Fibroblast of lung (primary cell): ENCODE results near the gene RNF215. TPM values are rescaled to one million over a fixed set of nuclear protein-coding genes. Genes with fewer than 3 reads are reported as not detected.

ENCODE experiments used
- DNase-seq, 2 donors: peaks; one replicate each; pipeline versions ENCODE4 v3.0.0 to v3.0.0-alpha.2; 2010; ENCODE audit warnings: low read depth in 2 of 2
- H2AFZ ChIP-seq: 2 replicates; pipeline ENCODE4 v1.5.1; 2012; ENCODE audit warnings: low read length, control low read depth, inconsistent platforms
- H3K27ac ChIP-seq: 2 replicates; pipeline ENCODE4 v1.5.1; 2011; ENCODE audit warnings: low read length, control low read depth; ENCODE audit not compliant: insufficient read depth
- H3K27me3 ChIP-seq: 2 replicates; pipeline ENCODE4 v1.5.1; 2011; ENCODE audit warnings: mild to moderate bottlenecking, low read length; ENCODE audit not compliant: control insufficient read depth, insufficient read depth
- H3K36me3 ChIP-seq: 2 replicates; pipeline ENCODE4 v1.5.1; 2011; ENCODE audit warnings: low read length; ENCODE audit not compliant: control insufficient read depth, insufficient read depth
- H3K4me1 ChIP-seq: 2 replicates; pipeline ENCODE4 v1.5.1; 2011; ENCODE audit warnings: low read length; ENCODE audit not compliant: control insufficient read depth, insufficient read depth; ENCODE audit errors: extremely low read depth
- H3K4me2 ChIP-seq: 2 replicates; pipeline ENCODE4 v1.5.1; 2011; ENCODE audit warnings: low read length, control low read depth; ENCODE audit not compliant: insufficient read depth; ENCODE audit errors: extremely low read depth
- H3K4me3 ChIP-seq, 4 experiments: fragments of 200-600 bp in 1 of 4; sonication (generic) in 1 of 4; replicated peaks in 1 of 4; 2 replicates each; pipeline ENCODE4 v1.5.1; 2011 to 2016; ENCODE audit warnings: low read length in 4 of 4, low read depth in 3 of 4, mild to moderate bottlenecking in 3 of 4, control low read depth in 2 of 4, inconsistent platforms in 1 of 4, mixed read lengths in 1 of 4; ENCODE audit not compliant: insufficient read depth in 1 of 4; ENCODE audit errors: control extremely low read depth in 1 of 4
- H3K79me2 ChIP-seq: 2 replicates; pipeline ENCODE4 v1.5.1; 2012; ENCODE audit warnings: mild to moderate bottlenecking, low read length, inconsistent platforms; ENCODE audit not compliant: control insufficient read depth, insufficient read depth
- H3K9ac ChIP-seq: 2 replicates; pipeline ENCODE4 v1.5.1; 2011; ENCODE audit warnings: mild to moderate bottlenecking, low read length, control low read depth; ENCODE audit not compliant: insufficient read depth
- H3K9me3 ChIP-seq: 2 replicates; pipeline ENCODE4 v1.5.1; 2012; ENCODE audit warnings: low read depth, low read length; ENCODE audit not compliant: control insufficient read depth, insufficient read depth
- H4K20me1 ChIP-seq: 2 replicates; pipeline ENCODE4 v1.5.1; 2011; ENCODE audit warnings: low read length; ENCODE audit not compliant: control insufficient read depth, insufficient read depth; ENCODE audit errors: extremely low read depth
- EZH2 ChIP-seq: IDR thresholded peaks from 2 replicates; pipeline ENCODE4 v1.5.1; 2012; ENCODE audit warnings: low read length, control low read depth, mild to moderate bottlenecking; ENCODE audit errors: missing control alignments
- polyA plus RNA-seq, 2 donors: library from polyadenylated mRNA; depleted of rRNA in 1 of 2; stranded (reverse) in 1 of 2; unstranded in 1 of 2; fragments of >200 nt; gene quantifications; 2 replicates each; pipeline ENCODE4 v1.2.1, GENCODE V29; 2011 to 2012; ENCODE audit warnings: missing spikeins in 1 of 2
- total RNA-seq: library from RNA; depleted of rRNA; stranded (reverse); fragments of >200 nt; gene quantifications from 2 replicates; pipeline ENCODE4 v1.2.1, GENCODE V29; 2014
- TF ChIP-seq, protein P1 (sequence below), 2 donors: IDR thresholded peaks in 1 of 2; conservative IDR thresholded peaks in 1 of 2; 1 replicate in 1 of 2; 2 replicates in 1 of 2; pipeline ENCODE4 v1.5.1; 2011 to 2012; ENCODE audit warnings: low read length in 2 of 2, control low read depth in 1 of 2, inconsistent platforms in 1 of 2, low read depth in 1 of 2, mild to moderate bottlenecking in 1 of 2

Gene RNF215
- total and polyA plus RNA-seq, 2 donors (not counting 1 experiment from before 2014, with no cell fraction given) = 5.3 to 30.2 TPM

DNA sequence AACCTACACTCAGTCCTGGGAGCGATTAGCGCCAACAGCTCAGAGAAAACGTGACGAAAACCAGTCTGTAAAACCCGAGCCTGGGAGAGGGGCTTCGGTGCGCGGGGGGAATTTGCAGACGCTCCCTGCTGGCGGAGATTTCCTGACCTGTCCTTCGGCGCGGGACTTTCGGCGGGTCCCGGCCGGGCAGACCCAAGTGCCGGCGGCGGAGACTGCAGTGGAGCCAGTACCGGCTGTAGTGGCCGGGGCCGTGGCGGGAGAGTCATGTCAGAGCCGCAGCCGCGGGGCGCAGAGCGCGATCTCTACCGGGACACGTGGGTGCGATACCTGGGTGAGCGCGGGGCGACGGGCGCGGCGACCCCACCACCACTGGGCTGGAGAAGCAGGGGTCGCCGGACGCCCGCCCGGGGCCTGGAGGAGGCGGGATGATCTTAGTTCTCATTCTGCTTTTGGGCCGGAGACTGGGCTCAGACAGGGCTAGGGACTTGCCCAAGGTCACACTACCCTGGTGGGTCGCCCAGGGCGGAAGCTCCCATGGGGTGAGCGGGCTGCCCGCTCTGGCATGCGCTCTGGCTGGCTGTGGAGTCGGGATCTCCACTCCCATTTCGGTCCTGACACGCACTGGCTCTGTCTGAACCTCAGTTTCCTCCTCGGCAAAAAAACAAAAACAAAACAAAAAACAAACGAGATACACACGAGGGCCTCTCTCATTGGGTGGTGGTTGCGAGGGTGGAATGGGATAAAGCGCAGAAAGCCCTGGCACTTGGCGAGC lies 38.6 kb upstream of the RNF215 start, which contains the start of gene MTFP1:
MTFP1 (plus strand) TSS at position 153 of the 772 bp plus-strand sequence; CDS start at position 265, 112 bp downstream.
- Histone ChIP-seq H3K4me1 (peaks cover 32% of the 10 kb centered on the region), H3K27ac (peak within 1 kb of the TSS; percentile 93), H4K20me1 (no peaks in the 10 kb centered on the region)

DNA sequence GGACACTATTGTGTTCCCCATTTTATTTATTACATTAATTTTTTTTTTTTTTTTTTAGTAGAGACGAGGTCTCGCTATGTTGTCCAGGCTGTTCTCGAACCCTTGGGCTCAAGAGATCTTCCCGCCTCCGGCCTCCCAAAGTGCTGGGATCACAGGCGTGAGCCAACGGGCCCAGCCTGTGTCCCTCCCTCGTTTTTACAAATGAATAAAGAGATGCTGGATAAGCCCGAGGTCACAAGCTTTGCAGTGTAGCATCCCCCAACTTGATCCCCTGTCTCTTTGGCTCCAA lies 38.1 kb upstream of the RNF215 start:
- H3K4me2 ChIP-seq = peak overlapping the region; percentile 67
- peak overlapping the region; percentile 93 for H3K27ac ChIP-seq
- no peak overlapping the region for H3K9ac ChIP-seq
- no peaks in the 10 kb centered on the region for H3K9me3 ChIP-seq
- H2AFZ ChIP-seq = peak overlapping the region; percentile 30
- H3K4me3 ChIP-seq = peak overlapping the region; percentile 58 to 73 (median 63)
- no peaks in the 10 kb centered on the region for H3K27me3 ChIP-seq
- no peaks in the 10 kb centered on the region for H4K20me1 ChIP-seq
- no peaks in the 10 kb centered on the region for H3K36me3 ChIP-seq
- no peaks in the 10 kb centered on the region for H3K79me2 ChIP-seq
- no peak for TF ChIP-seq EZH2
- TF ChIP-seq, protein P1, sequence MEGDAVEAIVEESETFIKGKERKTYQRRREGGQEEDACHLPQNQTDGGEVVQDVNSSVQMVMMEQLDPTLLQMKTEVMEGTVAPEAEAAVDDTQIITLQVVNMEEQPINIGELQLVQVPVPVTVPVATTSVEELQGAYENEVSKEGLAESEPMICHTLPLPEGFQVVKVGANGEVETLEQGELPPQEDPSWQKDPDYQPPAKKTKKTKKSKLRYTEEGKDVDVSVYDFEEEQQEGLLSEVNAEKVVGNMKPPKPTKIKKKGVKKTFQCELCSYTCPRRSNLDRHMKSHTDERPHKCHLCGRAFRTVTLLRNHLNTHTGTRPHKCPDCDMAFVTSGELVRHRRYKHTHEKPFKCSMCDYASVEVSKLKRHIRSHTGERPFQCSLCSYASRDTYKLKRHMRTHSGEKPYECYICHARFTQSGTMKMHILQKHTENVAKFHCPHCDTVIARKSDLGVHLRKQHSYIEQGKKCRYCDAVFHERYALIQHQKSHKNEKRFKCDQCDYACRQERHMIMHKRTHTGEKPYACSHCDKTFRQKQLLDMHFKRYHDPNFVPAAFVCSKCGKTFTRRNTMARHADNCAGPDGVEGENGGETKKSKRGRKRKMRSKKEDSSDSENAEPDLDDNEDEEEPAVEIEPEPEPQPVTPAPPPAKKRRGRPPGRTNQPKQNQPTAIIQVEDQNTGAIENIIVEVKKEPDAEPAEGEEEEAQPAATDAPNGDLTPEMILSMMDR (conservative IDR thresholded peaks at IDR 0.05 in 1 of 2, IDR thresholded peaks at IDR 0.05 in 1 of 2; ENCODE audit: low read depth in 1 of 2, low read length in 2 of 2) = no peak
- no peak for DNase-seq
- H3K4me1 ChIP-seq = peaks cover 34% of the 10 kb centered on the region

More for the DNA sequence above, 38.6 kb upstream of the RNF215 start, which contains the start of gene MTFP1:
- Histone ChIP-seq H3K9me3 (no peaks in the 10 kb centered on the region), H3K9ac (peak within 1 kb of the TSS; percentile 69), H3K79me2 (no peaks in the 10 kb centered on the region), H3K36me3 (no peaks in the 10 kb centered on the region), H3K27me3 (no peaks in the 10 kb centered on the region), H3K4me2 (peak within 1 kb of the TSS; percentile 67), H2AFZ (peak within 1 kb of the TSS; percentile 39), H3K4me3 (peak within 1 kb of the TSS; percentile 58 to 73 (median 63))
- DNase-seq = peak; percentile 63 to 67
- TF ChIP-seq EZH2 = no peak
- TF ChIP-seq, protein P1 (conservative IDR thresholded peaks at IDR 0.05 in 1 of 2, IDR thresholded peaks at IDR 0.05 in 1 of 2; ENCODE audit: low read depth in 1 of 2, low read length in 2 of 2) = no peak

DNA sequence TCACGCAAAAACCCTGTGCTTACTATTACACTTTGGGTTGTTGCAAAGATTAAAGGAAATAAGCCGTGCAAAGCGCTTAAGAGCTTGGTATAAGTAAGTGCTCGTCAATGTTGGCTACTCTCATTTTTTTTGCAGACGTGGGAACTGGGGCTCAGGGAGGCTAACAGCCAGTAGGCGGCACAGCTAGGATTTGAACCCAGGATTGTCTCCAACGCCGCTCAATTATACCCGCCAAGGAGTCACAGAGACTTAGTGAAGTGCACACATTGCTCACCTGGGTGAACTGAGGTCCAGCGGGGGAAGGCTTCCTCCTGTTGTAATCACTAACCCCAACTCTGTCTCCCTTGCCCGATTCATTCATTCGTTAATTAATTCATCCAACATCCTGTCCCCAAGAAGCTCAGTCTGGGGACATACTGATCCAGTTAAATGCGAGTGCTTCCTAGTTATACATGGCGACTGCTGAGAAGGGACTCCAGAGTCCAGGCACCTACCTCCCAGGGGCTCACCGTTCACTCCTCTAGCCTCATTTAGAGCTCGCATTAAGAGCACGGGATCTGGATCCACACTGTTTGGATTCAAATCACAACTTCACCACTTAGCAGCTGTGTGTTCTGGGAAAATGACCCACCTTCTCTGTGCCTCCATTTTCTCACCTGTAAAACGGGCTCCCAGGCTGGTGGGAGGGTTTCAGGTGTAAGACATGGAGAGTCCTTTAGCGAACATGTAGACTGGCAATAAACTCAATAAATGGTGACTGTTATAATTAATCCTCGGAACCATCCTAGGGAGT lies 37.5 kb upstream of the RNF215 start:
- H3K4me1 ChIP-seq = peaks cover 36% of the 10 kb centered on the region

More for the DNA sequence above, 37.5 kb upstream of the RNF215 start:
- peak overlapping the region; percentile 67 for H3K4me2 ChIP-seq
- no peak for DNase-seq
- H3K36me3 ChIP-seq = no peaks in the 10 kb centered on the region
- TF ChIP-seq, protein P1 (conservative IDR thresholded peaks at IDR 0.05 in 1 of 2, IDR thresholded peaks at IDR 0.05 in 1 of 2; ENCODE audit: low read depth in 1 of 2, low read length in 2 of 2) = no peak
- TF ChIP-seq EZH2 = no peak
- peak overlapping the region; percentile 65 for H2AFZ ChIP-seq
- peak overlapping the region; percentile 8 to 73 (median 63) for H3K4me3 ChIP-seq
- H3K79me2 ChIP-seq = no peaks in the 10 kb centered on the region
- H3K9ac ChIP-seq = no peak overlapping the region
- no peaks in the 10 kb centered on the region for H3K9me3 ChIP-seq
- H3K27me3 ChIP-seq = no peaks in the 10 kb centered on the region
- H4K20me1 ChIP-seq = no peaks in the 10 kb centered on the region
- H3K27ac ChIP-seq = peak overlapping the region; percentile 93
